HEK293T (cell line): ENCODE results near the gene DIAPH3.

Experiments used
- CTCF ChIA-PET: fragments of 350-600 bp; formaldehyde crosslinking; extraction: SDS; loops from one replicate; lab custom pipeline; 2021; ENCODE audit warnings: antibody characterized with exemption, inconsistent platforms; lab: Yijun Ruan, JAX
- POLR2A ChIA-PET: fragments of 350-600 bp; formaldehyde crosslinking; extraction: SDS; loops from one replicate; lab custom pipeline; 2020; ENCODE audit warnings: antibody characterized with exemption, inconsistent platforms; lab: Yijun Ruan, JAX
- DNase-seq: peaks from one replicate; pipeline ENCODE4 v3.0.0; 2012; ENCODE audit warnings: mixed read lengths; ENCODE audit errors: extremely low spot score
- ARNT ChIP-seq: fragments of 450-650 bp; IDR thresholded peaks from 2 replicates; pipeline ENCODE4 v1.6.1; 2017; ENCODE audit warnings: mild to moderate bottlenecking
- BHLHE40 ChIP-seq: fragments of 450-650 bp; IDR thresholded peaks from 2 replicates; pipeline ENCODE4 v1.6.1; 2016; ENCODE audit warnings: mild to moderate bottlenecking, moderate library complexity, borderline replicate concordance
- CTBP1 ChIP-seq: fragments of 450-650 bp; IDR thresholded peaks from 2 replicates; pipeline ENCODE4 v1.6.1; 2016; ENCODE audit warnings: borderline replicate concordance
- ELF4 ChIP-seq: fragments of 450-650 bp; IDR thresholded peaks from 2 replicates; pipeline ENCODE4 v1.6.1; 2017; ENCODE audit warnings: antibody characterized with exemption
- FOXA1 ChIP-seq: fragments of 450-650 bp; IDR thresholded peaks from 2 replicates; pipeline ENCODE4 v1.6.1; 2016; ENCODE audit warnings: mild to moderate bottlenecking
- FOXK2 ChIP-seq: fragments of 450-650 bp; IDR thresholded peaks from 2 replicates; pipeline ENCODE4 v1.6.1; 2016; ENCODE audit warnings: mild to moderate bottlenecking
- FOXM1 ChIP-seq: fragments of 450-650 bp; IDR thresholded peaks from 2 replicates; pipeline ENCODE4 v1.6.1; 2017; ENCODE audit warnings: mild to moderate bottlenecking, borderline replicate concordance
- HDGF ChIP-seq: fragments of 450-650 bp; IDR thresholded peaks from 2 replicates; pipeline ENCODE4 v1.6.1; 2017; ENCODE audit warnings: antibody characterized with exemption, borderline replicate concordance
- L3MBTL2 ChIP-seq: fragments of 450-650 bp; conservative IDR thresholded peaks from 2 replicates; pipeline ENCODE4 v1.6.1; 2016; ENCODE audit warnings: mild to moderate bottlenecking
- LEF1 ChIP-seq: fragments of 450-650 bp; IDR thresholded peaks from 2 replicates; pipeline ENCODE4 v1.6.1; 2017; ENCODE audit warnings: mild to moderate bottlenecking, borderline replicate concordance
- NFRKB ChIP-seq: fragments of 450-650 bp; IDR thresholded peaks from 2 replicates; pipeline ENCODE4 v1.6.1; 2016; ENCODE audit warnings: mild to moderate bottlenecking, moderate library complexity
- PKNOX1 ChIP-seq: fragments of 450-650 bp; IDR thresholded peaks from 2 replicates; pipeline ENCODE4 v1.6.1; 2016
- SP1 ChIP-seq: fragments of 450-650 bp; IDR thresholded peaks from 2 replicates; pipeline ENCODE4 v1.6.1; 2017
- SUZ12 ChIP-seq: fragments of 450-650 bp; IDR thresholded peaks from 2 replicates; pipeline ENCODE4 v1.6.1; 2016; ENCODE audit warnings: mild to moderate bottlenecking
- TARDBP ChIP-seq: fragments of 450-650 bp; IDR thresholded peaks from 2 replicates; pipeline ENCODE4 v1.6.1; 2016
- ZNF384 ChIP-seq: fragments of 450-650 bp; IDR thresholded peaks from 2 replicates; pipeline ENCODE4 v1.6.1; 2016

The DIAPH3 gene

GRCh38 chr13:59842507-59842906 lies 321.2 kb downstream of the DIAPH3 start:
- ChIA-PET CTCF (no interaction called here), POLR2A (no interaction called here)
- TF ChIP-seq HDGF (no peak), FOXK2 (no peak), CTBP1 (no peak), NFRKB (no peak), FOXA1 (no peak), ZNF384 (no peak), ARNT (no peak), BHLHE40 (no peak), ELF4 (no peak), PKNOX1 (no peak), SUZ12 (no peak), SP1 (no peak), FOXM1 (no peak), LEF1 (no peak), L3MBTL2 (no peak)
- DNase-seq = no peak

DNA sequence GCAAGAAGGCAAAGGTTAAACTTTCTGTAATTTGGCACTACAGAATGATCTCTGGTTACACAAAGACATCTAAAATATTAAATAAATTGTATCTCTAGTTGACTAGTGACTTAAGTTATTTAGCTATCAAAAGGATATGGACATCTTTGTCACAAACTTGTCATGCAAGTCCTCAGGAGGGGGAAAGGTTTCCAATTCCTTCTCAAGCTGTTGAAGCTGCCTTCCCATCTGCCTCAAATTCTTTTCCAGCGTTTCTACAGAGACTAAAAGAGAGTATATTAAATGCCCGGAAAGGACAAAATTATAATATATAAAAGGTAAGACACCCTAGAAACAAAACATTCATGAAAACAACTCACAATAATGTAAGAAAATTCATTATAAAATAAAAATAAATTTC lies 324.5 kb downstream of the DIAPH3 start:
- ChIA-PET CTCF (no interaction called here), POLR2A (no interaction called here)
- TF ChIP-seq ELF4 (no peak), CTBP1 (no peak), FOXM1 (no peak), SP1 (no peak), SUZ12 (no peak), NFRKB (no peak), FOXA1 (no peak), ZNF384 (no peak), HDGF (no peak), PKNOX1 (no peak), BHLHE40 (no peak), LEF1 (no peak), TARDBP (no peak), L3MBTL2 (no peak), FOXK2 (no peak), ARNT (no peak)
- no peak for DNase-seq

DNA sequence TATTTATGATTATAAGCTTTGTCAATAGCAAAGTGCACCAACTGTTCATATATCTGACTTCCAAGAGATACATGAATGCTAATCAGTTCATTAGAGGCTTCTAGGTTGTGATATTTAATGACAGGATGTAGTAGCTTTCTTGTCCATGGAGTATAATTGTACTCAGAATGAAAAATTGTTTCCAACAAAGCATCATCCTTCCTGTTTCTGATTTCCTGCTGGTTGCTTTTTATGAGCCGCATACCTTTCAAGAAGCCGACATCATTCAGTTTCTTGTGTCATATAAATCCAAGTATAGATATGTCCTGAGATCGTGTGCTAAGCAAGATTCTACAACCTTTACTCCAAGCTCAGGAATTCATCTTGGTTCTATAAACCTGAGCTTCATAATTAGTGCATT lies 326.6 kb downstream of the DIAPH3 start:
- CTCF ChIA-PET = no interaction called here
- POLR2A ChIA-PET = no interaction called here
- TF ChIP-seq HDGF (no peak), L3MBTL2 (no peak), LEF1 (no peak), FOXK2 (no peak), ARNT (no peak), BHLHE40 (no peak), PKNOX1 (no peak), FOXM1 (no peak), SUZ12 (no peak), CTBP1 (no peak), ELF4 (no peak), SP1 (no peak)
- no peak for DNase-seq

DNA sequence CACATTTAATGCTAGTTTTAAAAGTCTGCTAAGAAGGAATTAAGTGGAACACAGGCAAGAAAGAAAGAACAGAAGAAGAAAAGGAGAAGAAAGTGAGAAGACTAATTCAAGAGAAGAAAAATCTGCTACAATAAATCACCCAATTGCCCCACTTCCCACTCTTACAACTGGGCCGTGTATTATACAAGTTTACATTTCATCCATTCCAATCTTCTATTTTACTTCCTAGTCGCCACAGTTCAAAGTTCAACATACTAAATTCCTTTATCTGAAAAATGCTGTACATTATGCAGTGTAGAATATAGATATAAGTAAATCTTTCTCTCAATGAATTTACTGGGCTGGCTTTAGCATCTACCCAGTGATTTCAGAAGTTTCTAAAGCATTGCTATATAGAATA lies 328.2 kb downstream of the DIAPH3 start:
- POLR2A ChIA-PET = no interaction called here
- CTCF ChIA-PET = no interaction called here
- no peak for TF ChIP-seq CTBP1
- TF ChIP-seq LEF1 = no peak
- no peak for TF ChIP-seq FOXM1
- TF ChIP-seq L3MBTL2 = no peak
- TF ChIP-seq TARDBP = no peak
- TF ChIP-seq FOXK2 = no peak
- no peak for TF ChIP-seq SP1
- no peak for TF ChIP-seq NFRKB
- no peak for TF ChIP-seq FOXA1
- TF ChIP-seq PKNOX1 = no peak
- no peak for TF ChIP-seq ARNT
- TF ChIP-seq ELF4 = no peak
- no peak for TF ChIP-seq HDGF
- TF ChIP-seq SUZ12 = no peak
- TF ChIP-seq BHLHE40 = no peak
- TF ChIP-seq ZNF384 = no peak
- no peak for DNase-seq

GRCh38 chr13:59834801-59835200 lies 328.9 kb downstream of the DIAPH3 start:
- TF ChIP-seq HDGF (no peak), ZNF384 (no peak), FOXM1 (no peak), PKNOX1 (no peak), L3MBTL2 (no peak), BHLHE40 (no peak), LEF1 (no peak), ARNT (no peak), FOXA1 (no peak), NFRKB (no peak), SUZ12 (no peak), SP1 (no peak), CTBP1 (no peak), FOXK2 (no peak), TARDBP (no peak), ELF4 (no peak)
- CTCF ChIA-PET = no interaction called here
- DNase-seq = no peak
- POLR2A ChIA-PET = no interaction called here
